Small intestine (tissue), 7 donors: ENCODE results near the gene CCDC97. TPM values are rescaled to one million over a fixed set of nuclear protein-coding genes. Genes with fewer than 3 reads are reported as not detected.
"Not testable (repeated sequence)": the region's sequence is repeated elsewhere in the genome, so short reads cannot be mapped to it uniquely, and the experiment has no call there.

Experiments used
- DNase-seq, 2 donors: peaks; one replicate each; pipeline versions ENCODE4 v3.0.0 to v3.0.0-alpha.2; 2013
- FAIRE-seq: peaks from 2 replicates; lab custom pipeline; 2012; peaks lifted over from hg19 to GRCh38; lab: Jason Lieb, UNC
- H3K27ac ChIP-seq, 3 donors: one replicate each; pipeline ENCODE4 v1.5.1; 2013; ENCODE audit warnings: low read length in 2 of 3, mild to moderate bottlenecking in 2 of 3, control low read depth in 1 of 3, inconsistent platforms in 1 of 3, low read depth in 1 of 3, moderate library complexity in 1 of 3
- H3K27me3 ChIP-seq, 3 donors: one replicate each; pipeline ENCODE4 v1.6.1; 2013; ENCODE audit warnings: low read length in 3 of 3, inconsistent platforms in 1 of 3; ENCODE audit not compliant: control insufficient read depth in 3 of 3, insufficient read depth in 3 of 3
- H3K36me3 ChIP-seq, 3 donors: one replicate each; pipeline ENCODE4 v1.6.1; 2013; ENCODE audit warnings: low read length in 3 of 3, inconsistent platforms in 1 of 3, low read depth in 1 of 3, mild to moderate bottlenecking in 1 of 3, moderate library complexity in 1 of 3; ENCODE audit not compliant: control insufficient read depth in 3 of 3, insufficient read depth in 2 of 3
- H3K4me1 ChIP-seq, 3 donors: one replicate each; pipeline ENCODE4 v1.6.1; 2013; ENCODE audit warnings: low read length in 2 of 3, inconsistent platforms in 1 of 3, low read depth in 1 of 3, mild to moderate bottlenecking in 1 of 3, moderate library complexity in 1 of 3; ENCODE audit not compliant: control insufficient read depth in 3 of 3, insufficient read depth in 2 of 3
- H3K4me3 ChIP-seq, 3 donors: one replicate each; pipeline ENCODE4 v1.5.1; 2013; ENCODE audit warnings: low read length in 3 of 3, control low read depth in 1 of 3, inconsistent platforms in 1 of 3, low read depth in 1 of 3, mild to moderate bottlenecking in 1 of 3, moderate library complexity in 1 of 3
- H3K9me3 ChIP-seq, 2 donors: one replicate each; pipeline ENCODE4 v1.6.1; 2013; ENCODE audit warnings: low read depth in 1 of 2, low read length in 1 of 2; ENCODE audit not compliant: control insufficient read depth in 2 of 2, insufficient read depth in 1 of 2
- WGBS, 3 donors: extraction: QIAGEN DNeasy Blood & Tissue Kit; methylation state at CpG; one replicate each; pipeline ENCODE4 v1.1.7; 2013; 5-methylcytosine and 5-hydroxymethylcytosine counted together
- polyA plus RNA-seq, 4 donors: library from polyadenylated mRNA; stranded (reverse) in 3 of 4; unstranded in 1 of 4; fragments of 200-250 nt in 3 of 4; fragments of 120-200 nt in 1 of 4; gene quantifications; one replicate each; pipeline versions ENCODE4 v1.2.1 to v1.2.3, GENCODE V29; 2013
- donor health status: healthy with polysubstance abuse.
- donor health status: control.
- donor health status: control.
- donor health status: Bipolar disorder and iron deficiency.
- donor health status: healthy.

The CCDC97 gene
- polyA plus RNA-seq, 4 donors: 11.1 to 26.1 (median 14.8) TPM

DNA sequence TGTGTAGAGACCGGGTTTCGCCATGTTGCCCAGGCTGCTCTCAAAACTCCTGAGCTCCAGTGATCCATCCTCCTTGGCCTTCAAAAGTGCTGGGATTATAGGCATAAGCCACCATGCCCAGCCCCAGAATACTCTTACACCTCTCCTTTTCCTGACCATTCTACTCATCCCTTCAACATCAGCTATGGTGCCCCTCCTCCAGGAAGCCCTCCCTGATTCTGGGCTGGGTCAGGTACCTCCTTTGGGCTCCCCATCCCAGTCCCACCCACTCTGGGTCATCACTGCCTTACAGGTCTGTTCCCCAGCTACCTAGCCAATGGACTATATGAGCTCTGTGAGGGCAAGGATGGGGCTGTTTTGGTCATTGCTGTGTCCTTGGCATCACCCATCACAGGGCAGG is 34.2 kb downstream of the CCDC97 start:
- DNase-seq: no peak
- H3K27ac ChIP-seq: no peak overlapping the region
- H3K4me1 ChIP-seq: peaks cover 0 to under 1% (median 0%) of the 10 kb centered on the region in 3 donors
- WGBS, 3 donors: 95 to 100% (median 97%) methylated on average over 2 of the region's 2 CpGs
- FAIRE-seq: no peak
- H3K27me3 ChIP-seq: peaks cover 0 to 1% (median 0%) of the 10 kb centered on the region in 3 donors
- H3K4me3 ChIP-seq: no peak overlapping the region
- no peaks in the 10 kb centered on the region for H3K9me3 ChIP-seq
- H3K36me3 ChIP-seq: peaks cover 0 to 19% (median 2%) of the 10 kb centered on the region in 3 donors

DNA sequence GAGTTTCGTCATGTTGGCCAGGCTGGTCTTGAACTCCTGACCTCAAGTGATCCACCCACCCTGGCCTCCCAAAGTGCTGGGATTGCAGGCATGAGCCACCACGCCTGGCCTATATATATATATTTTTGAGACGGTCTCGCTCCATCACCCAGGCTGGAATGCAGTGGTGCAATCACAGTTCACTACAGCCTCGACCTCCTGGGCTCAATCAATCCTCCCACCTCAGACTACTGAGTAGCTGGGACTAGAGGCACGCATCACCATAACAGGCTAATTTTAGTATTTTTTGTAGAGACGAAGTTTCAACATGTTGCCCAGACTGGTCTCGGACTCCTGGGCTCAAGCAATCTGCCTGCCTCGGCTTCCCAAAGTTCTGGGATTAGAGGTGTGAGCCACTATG is 36.9 kb downstream of the CCDC97 start:
- not testable (repeated sequence) for DNase-seq, H3K9me3 ChIP-seq, H3K27ac ChIP-seq, H3K4me3 ChIP-seq, FAIRE-seq
- WGBS, 3 donors: 86 to 95% (median 93%) methylated on average over 9 of the region's 9 CpGs
- Histone ChIP-seq H3K4me1 (peaks cover 0 to 13% (median 2%) of the 10 kb centered on the region in 3 donors), H3K36me3 (peaks cover 0 to 16% (median 2%) of the 10 kb centered on the region in 3 donors), H3K27me3 (peaks cover 0 to 29% (median 0%) of the 10 kb centered on the region in 3 donors)

DNA sequence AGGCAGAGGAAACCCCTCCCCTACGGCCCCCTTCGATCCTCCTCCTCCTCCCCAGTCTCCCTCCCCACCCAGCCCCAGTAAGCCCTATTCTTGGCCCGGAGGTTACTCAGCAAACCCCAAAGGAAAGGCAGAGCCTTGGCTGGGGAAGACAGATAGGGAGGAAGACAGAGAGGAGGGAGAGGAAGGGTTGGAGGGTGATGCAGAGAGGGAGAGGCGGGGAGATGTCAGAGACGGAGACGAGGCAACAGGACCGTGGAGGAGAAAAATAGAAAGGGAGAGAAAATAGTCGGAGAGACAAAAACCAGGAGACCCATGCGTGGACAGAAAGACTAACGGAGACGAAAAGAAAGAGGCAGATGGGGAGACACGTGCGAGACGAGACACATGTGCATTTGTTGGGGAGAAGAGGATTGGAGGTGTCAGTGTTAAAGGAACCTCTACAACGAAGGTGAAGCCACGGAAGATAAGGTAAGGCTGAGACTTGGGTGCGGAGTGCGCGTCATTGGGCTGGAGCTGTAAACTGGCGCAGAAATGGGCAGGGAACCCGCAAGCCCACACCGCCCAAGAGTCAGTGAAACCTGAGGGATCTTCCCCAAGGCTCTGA is 40.9 kb downstream of the CCDC97 start:
- Histone ChIP-seq H3K9me3 (no peaks in the 10 kb centered on the region), H3K27ac (peak overlapping the region in 2 of 3 donors; percentile 5 to 39), H3K4me1 (peaks cover 0 to 31% (median 2%) of the 10 kb centered on the region in 3 donors), H3K4me3 (peak overlapping the region; percentile 28 to 69 (median 55)), H3K36me3 (peaks cover 0 to 7% (median 0%) of the 10 kb centered on the region in 3 donors), H3K27me3 (peaks cover 0 to 52% (median 0%) of the 10 kb centered on the region in 3 donors)
- WGBS, 3 donors: 2 to 5% (median 3%) methylated on average over 22 of the region's 22 CpGs
- DNase-seq (peak in 1 of 2 donors; percentile 35), FAIRE-seq (no peak)

- Histone ChIP-seq H3K36me3 (peaks cover 0 to 7% (median 0%) of the 10 kb centered on the region in 3 donors), H3K27ac (peak overlapping the region in 1 of 3 donors; percentile 39), H3K4me3 (peak overlapping the region; percentile 55 to 69 (median 69)), H3K4me1 (peaks cover 0 to 31% (median 2%) of the 10 kb centered on the region in 3 donors), H3K9me3 (no peaks in the 10 kb centered on the region), H3K27me3 (peaks cover 0 to 52% (median 0%) of the 10 kb centered on the region in 3 donors)
- 0 to 1% (median 1%) methylated on average over 47 to 58 of the region's 58 CpGs for WGBS, 3 donors
- FAIRE-seq (no peak), DNase-seq (peak; percentile 57 to 63)
Measured at GRCh38 chr19:41351339-41352245, 41.6 kb downstream of the CCDC97 start.

DNA sequence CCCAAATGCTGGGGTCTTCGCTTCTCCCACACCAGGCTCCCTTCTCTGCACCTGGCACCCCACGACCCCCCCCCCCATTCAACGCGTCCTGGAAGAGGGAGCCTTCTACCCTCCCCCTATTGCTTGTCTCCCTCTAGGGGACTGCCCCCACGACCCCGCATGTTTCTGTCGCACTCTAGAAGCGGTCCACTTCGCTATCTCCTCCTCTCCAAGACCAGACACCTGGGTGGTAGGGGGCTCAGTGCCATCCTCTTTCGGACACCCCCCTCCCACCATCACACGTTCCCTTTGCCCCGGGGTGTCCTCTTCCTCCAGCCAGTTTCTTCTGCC is 42.3 kb downstream of the CCDC97 start:
- H3K9me3 ChIP-seq: no peaks in the 10 kb centered on the region
- peak overlapping the region; percentile 55 to 69 (median 69) for H3K4me3 ChIP-seq
- peaks cover 0 to 52% (median 0%) of the 10 kb centered on the region in 3 donors for H3K27me3 ChIP-seq
- H3K4me1 ChIP-seq: peaks cover 0 to 31% (median 2%) of the 10 kb centered on the region in 3 donors
- WGBS, 3 donors: 0 to 1% (median 1%) methylated on average over 12 of the region's 12 CpGs
- peaks cover 0 to 10% (median 0%) of the 10 kb centered on the region in 3 donors for H3K36me3 ChIP-seq
- H3K27ac ChIP-seq: peak overlapping the region in 1 of 3 donors; percentile 39
- FAIRE-seq (no peak), DNase-seq (peak in 1 of 2 donors; percentile 18)

- WGBS, 3 donors: 0 to 1% (median 1%) methylated on average over 57 to 71 of the region's 71 CpGs
- Histone ChIP-seq H3K4me1 (peaks cover 0 to 31% (median 2%) of the 10 kb centered on the region in 3 donors), H3K4me3 (peak overlapping the region; percentile 55 to 69 (median 69)), H3K9me3 (no peaks in the 10 kb centered on the region), H3K27ac (peak overlapping the region in 1 of 3 donors; percentile 39), H3K27me3 (peaks cover 0 to 52% (median 0%) of the 10 kb centered on the region in 3 donors), H3K36me3 (peaks cover 0 to 13% (median 0%) of the 10 kb centered on the region in 3 donors)
- DNase-seq: peak; percentile 32 to 60
- FAIRE-seq: no peak
Measured at GRCh38 chr19:41352609-41353465, 42.9 kb downstream of the CCDC97 start.

GRCh38 chr19:41353466-41354342 is 43.7 kb downstream of the CCDC97 start, which contains the start of gene TGFB1:
TGFB1 (minus strand) TSS chr19:41353922; CDS start chr19:41353044, 878 bp downstream.
- Histone ChIP-seq H3K36me3 (peaks cover 0 to 10% (median 0%) of the 10 kb centered on the region in 3 donors), H3K27me3 (peaks cover 0 to 52% (median 0%) of the 10 kb centered on the region in 3 donors), H3K4me3 (peak within 1 kb of the TSS; percentile 55 to 69 (median 69)), H3K4me1 (peaks cover 0 to 31% (median 2%) of the 10 kb centered on the region in 3 donors), H3K9me3 (no peaks in the 10 kb centered on the region), H3K27ac (peak within 1 kb of the TSS in 1 of 3 donors; percentile 57)
- WGBS, 3 donors: 1% methylated on average over 31 to 78 of the region's 78 CpGs
- DNase-seq: peak; percentile 68 to 84
- no peak for FAIRE-seq
